HEK293T (cell line): ENCODE data around the gene USP5.

Experiments
- CTCF ChIA-PET: fragments of 350-600 bp; formaldehyde crosslinking; extraction: SDS; loops from one replicate; lab custom pipeline; 2021; ENCODE audit warnings: antibody characterized with exemption, inconsistent platforms; lab: Yijun Ruan, JAX
- POLR2A ChIA-PET: fragments of 350-600 bp; formaldehyde crosslinking; extraction: SDS; loops from one replicate; lab custom pipeline; 2020; ENCODE audit warnings: antibody characterized with exemption, inconsistent platforms; lab: Yijun Ruan, JAX
- DNase-seq: peaks from one replicate; pipeline ENCODE4 v3.0.0; 2012; ENCODE audit warnings: mixed read lengths; ENCODE audit errors: extremely low spot score
- ARNT ChIP-seq: fragments of 450-650 bp; IDR thresholded peaks from 2 replicates; pipeline ENCODE4 v1.6.1; 2017; ENCODE audit warnings: mild to moderate bottlenecking
- BHLHE40 ChIP-seq: fragments of 450-650 bp; IDR thresholded peaks from 2 replicates; pipeline ENCODE4 v1.6.1; 2016; ENCODE audit warnings: mild to moderate bottlenecking, moderate library complexity, borderline replicate concordance
- CTBP1 ChIP-seq: fragments of 450-650 bp; IDR thresholded peaks from 2 replicates; pipeline ENCODE4 v1.6.1; 2016; ENCODE audit warnings: borderline replicate concordance
- ELF4 ChIP-seq: fragments of 450-650 bp; IDR thresholded peaks from 2 replicates; pipeline ENCODE4 v1.6.1; 2017; ENCODE audit warnings: antibody characterized with exemption
- FOXA1 ChIP-seq: fragments of 450-650 bp; IDR thresholded peaks from 2 replicates; pipeline ENCODE4 v1.6.1; 2016; ENCODE audit warnings: mild to moderate bottlenecking
- FOXK2 ChIP-seq: fragments of 450-650 bp; IDR thresholded peaks from 2 replicates; pipeline ENCODE4 v1.6.1; 2016; ENCODE audit warnings: mild to moderate bottlenecking
- FOXM1 ChIP-seq: fragments of 450-650 bp; IDR thresholded peaks from 2 replicates; pipeline ENCODE4 v1.6.1; 2017; ENCODE audit warnings: mild to moderate bottlenecking, borderline replicate concordance
- HDGF ChIP-seq: fragments of 450-650 bp; IDR thresholded peaks from 2 replicates; pipeline ENCODE4 v1.6.1; 2017; ENCODE audit warnings: antibody characterized with exemption, borderline replicate concordance
- L3MBTL2 ChIP-seq: fragments of 450-650 bp; conservative IDR thresholded peaks from 2 replicates; pipeline ENCODE4 v1.6.1; 2016; ENCODE audit warnings: mild to moderate bottlenecking
- LEF1 ChIP-seq: fragments of 450-650 bp; IDR thresholded peaks from 2 replicates; pipeline ENCODE4 v1.6.1; 2017; ENCODE audit warnings: mild to moderate bottlenecking, borderline replicate concordance
- NFRKB ChIP-seq: fragments of 450-650 bp; IDR thresholded peaks from 2 replicates; pipeline ENCODE4 v1.6.1; 2016; ENCODE audit warnings: mild to moderate bottlenecking, moderate library complexity
- SP1 ChIP-seq: fragments of 450-650 bp; IDR thresholded peaks from 2 replicates; pipeline ENCODE4 v1.6.1; 2017
- SUZ12 ChIP-seq: fragments of 450-650 bp; IDR thresholded peaks from 2 replicates; pipeline ENCODE4 v1.6.1; 2016; ENCODE audit warnings: mild to moderate bottlenecking
- TARDBP ChIP-seq: fragments of 450-650 bp; IDR thresholded peaks from 2 replicates; pipeline ENCODE4 v1.6.1; 2016
- ZNF384 ChIP-seq: fragments of 450-650 bp; IDR thresholded peaks from 2 replicates; pipeline ENCODE4 v1.6.1; 2016
- TF ChIP-seq, protein P1 (sequence below): fragments of 450-650 bp; IDR thresholded peaks from 2 replicates; pipeline ENCODE4 v1.6.1; 2016

The USP5 gene

DNA sequence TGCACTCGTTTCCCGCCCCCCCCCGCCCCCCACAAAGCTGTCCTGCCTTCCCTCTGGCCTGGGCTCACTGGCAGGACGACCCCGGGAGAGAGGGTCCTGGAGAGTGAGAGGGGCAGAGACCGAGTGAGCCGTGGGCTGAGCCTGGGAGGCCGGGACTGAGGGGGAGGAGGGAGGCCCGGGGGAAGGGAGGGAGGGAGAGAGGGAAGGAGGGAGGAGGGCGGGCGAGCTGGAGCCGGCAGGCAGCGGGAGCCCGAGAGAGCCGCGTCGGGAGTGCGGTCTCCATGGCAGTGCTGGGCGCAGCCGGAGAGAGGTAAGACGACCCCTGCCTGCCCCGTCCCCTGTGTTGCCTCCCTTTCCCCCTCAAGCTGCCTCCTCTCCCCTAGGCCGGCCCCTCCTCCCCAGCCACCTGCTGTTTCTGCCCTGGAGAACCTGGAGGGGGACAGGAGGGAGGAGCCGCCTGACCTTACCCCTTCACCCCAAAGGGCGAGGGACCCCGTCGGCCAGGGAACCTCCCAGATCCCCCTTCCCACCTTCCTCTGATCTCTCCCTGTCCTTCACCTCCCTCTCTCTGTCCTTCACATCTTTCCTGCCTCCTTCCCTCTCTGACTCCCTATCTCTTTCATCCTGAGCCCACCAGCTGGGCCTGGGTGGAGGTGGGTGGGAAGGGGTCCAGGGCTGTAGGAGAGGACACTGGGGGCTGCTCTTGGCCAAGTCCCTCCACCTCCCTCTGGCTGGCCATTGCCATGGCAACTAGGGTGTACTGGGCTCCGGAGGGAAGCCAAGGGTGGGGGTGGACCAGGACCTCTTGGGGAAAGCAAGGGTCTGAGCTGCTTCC is 30.1 kb upstream of the USP5 start, which contains the start of gene GPR162:
Gene GPR162, plus strand, starts transcription at position 231 of the 835 bp plus-strand sequence. CDS start 2,078 bp downstream, outside the sequence.
- DNase-seq, result peak; percentile 66
- CTCF ChIA-PET, result interaction anchor here (0.6 to 2.1 kb wide), 8 partner anchors 14 to 206 kb away, joined by 3 to 15 read pairs (median 6); partner anchors contain the start of genes COPS7A and MLF2
- TF ChIP-seq FOXA1, result no peak
- no peak for TF ChIP-seq BHLHE40
- TF ChIP-seq LEF1, result no peak
- no peak for TF ChIP-seq SP1
- no peak for TF ChIP-seq TARDBP
- no peak for TF ChIP-seq HDGF
- TF ChIP-seq SUZ12, result no peak
- POLR2A ChIA-PET, result interaction anchor here (0.9 to 5.7 kb wide), 17 partner anchors 8 to 133 kb away, joined by 3 to 73 read pairs (median 3); partner anchors contain the start of genes CD4, CDCA3, COPS7A and LAG3

DNA sequence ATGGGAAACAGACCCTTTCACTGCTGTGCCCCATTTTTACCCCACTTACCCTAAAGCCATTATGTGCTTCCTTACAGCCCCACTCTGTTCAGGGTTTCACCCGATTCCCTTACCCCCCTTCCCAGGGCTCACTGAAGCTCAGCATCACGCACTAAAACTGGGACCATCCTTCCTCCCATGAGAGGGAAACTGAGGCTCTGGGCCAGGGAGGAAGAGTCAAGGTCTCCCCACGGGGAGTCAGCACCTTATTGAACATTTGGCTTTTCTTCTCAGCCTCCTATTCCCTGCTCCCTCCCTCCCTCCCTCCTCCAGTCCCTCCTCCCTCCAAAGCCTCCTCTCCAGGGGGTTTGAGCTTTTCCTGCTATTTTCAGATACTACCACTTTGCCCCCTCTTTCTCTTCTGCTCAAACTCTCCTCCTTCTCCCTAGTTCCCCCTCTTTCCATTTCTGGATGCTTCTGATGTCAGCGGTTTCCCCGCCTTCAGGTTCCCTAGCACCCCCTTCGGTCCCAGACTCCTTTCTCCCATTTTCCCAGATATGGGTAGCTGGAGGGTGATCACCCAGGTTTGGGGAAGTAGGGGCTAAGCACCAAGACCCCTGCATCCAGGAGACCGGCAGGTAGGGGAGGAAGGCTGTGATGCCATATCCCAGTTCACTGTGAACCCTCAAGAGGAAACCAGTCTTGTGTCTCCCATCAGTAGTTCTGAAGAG is 29.4 kb upstream of the USP5 start:
- POLR2A ChIA-PET, result interaction anchor here (0.9 to 5.7 kb wide), 8 partner anchors 15 to 133 kb away, joined by 3 to 73 read pairs (median 7); partner anchors contain the start of genes CD4, MLF2, PTMS and ZNF384
- CTCF ChIA-PET, result interaction anchor here (0.6 to 2.1 kb wide), 7 partner anchors 50 to 265 kb away, joined by 4 to 15 read pairs (median 5); partner anchors contain the start of genes COPS7A and MLF2
- no peak for DNase-seq
- TF ChIP-seq NFRKB (no peak), ARNT (no peak), FOXM1 (no peak), FOXA1 (no peak), BHLHE40 (no peak), SUZ12 (no peak), FOXK2 (no peak), TARDBP (no peak), HDGF (no peak)
- TF ChIP-seq, protein P1, sequence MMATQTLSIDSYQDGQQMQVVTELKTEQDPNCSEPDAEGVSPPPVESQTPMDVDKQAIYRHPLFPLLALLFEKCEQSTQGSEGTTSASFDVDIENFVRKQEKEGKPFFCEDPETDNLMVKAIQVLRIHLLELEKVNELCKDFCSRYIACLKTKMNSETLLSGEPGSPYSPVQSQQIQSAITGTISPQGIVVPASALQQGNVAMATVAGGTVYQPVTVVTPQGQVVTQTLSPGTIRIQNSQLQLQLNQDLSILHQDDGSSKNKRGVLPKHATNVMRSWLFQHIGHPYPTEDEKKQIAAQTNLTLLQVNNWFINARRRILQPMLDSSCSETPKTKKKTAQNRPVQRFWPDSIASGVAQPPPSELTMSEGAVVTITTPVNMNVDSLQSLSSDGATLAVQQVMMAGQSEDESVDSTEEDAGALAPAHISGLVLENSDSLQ, result no peak

- no peak for DNase-seq
- ChIA-PET CTCF (interaction anchor here (0.5 to 2.5 kb wide), 5 partner anchors 40 to 266 kb away, joined by 4 to 28 read pairs (median 5); partner anchors contain the start of gene MLF2), POLR2A (interaction anchor here (1.1 to 5.7 kb wide), 6 partner anchors 31 to 134 kb away, joined by 3 to 73 read pairs (median 8); partner anchors contain the start of genes COPS7A, MLF2, PTMS and ZNF384)
- TF ChIP-seq HDGF, result no peak
- TF ChIP-seq L3MBTL2, result no peak
- TF ChIP-seq ARNT, result no peak
- no peak for TF ChIP-seq FOXK2
- TF ChIP-seq LEF1, result no peak
- no peak for TF ChIP-seq BHLHE40
- no peak for TF ChIP-seq CTBP1
- no peak for TF ChIP-seq SUZ12
- TF ChIP-seq FOXM1, result no peak
- TF ChIP-seq ELF4, result no peak
- TF ChIP-seq SP1, result no peak
- no peak for TF ChIP-seq FOXA1
- TF ChIP-seq TARDBP, result no peak
- TF ChIP-seq NFRKB, result no peak
- TF ChIP-seq, protein P1, result no peak
- no peak for TF ChIP-seq ZNF384
Observed at GRCh38 chr12:6823182-6824084, 28.5 kb upstream of the USP5 start.

- TF ChIP-seq BHLHE40 (no peak), NFRKB (no peak), FOXK2 (no peak), ZNF384 (no peak)
- ChIA-PET POLR2A (interaction anchor here (0.5 to 5.7 kb wide), 8 partner anchors 27 to 211 kb away, joined by 3 to 73 read pairs (median 5); partner anchors contain the start of genes CDCA3, COPS7A, MLF2 and PTMS), CTCF (interaction anchor here (0.5 to 2.5 kb wide), 7 partner anchors 11 to 154 kb away, joined by 3 to 28 read pairs (median 4); partner anchors contain the start of gene MLF2)
- DNase-seq, result no peak
Observed at GRCh38 chr12:6824085-6824775, 27.7 kb upstream of the USP5 start.

- CTCF ChIA-PET, result interaction anchor here (0.5 to 2.5 kb wide), 16 partner anchors 8 to 454 kb away, joined by 3 to 28 read pairs (median 4); partner anchors contain the start of genes CDCA3, MLF2 and PTMS
- TF ChIP-seq, protein P1, result no peak
- TF ChIP-seq SUZ12, result no peak
- TF ChIP-seq ZNF384, result no peak
- no peak for DNase-seq
- POLR2A ChIA-PET, result interaction anchor here (0.5 to 5.7 kb wide), 10 partner anchors 16 to 212 kb away, joined by 3 to 73 read pairs (median 6); partner anchors contain the start of genes CDCA3, COPS7A, GNB3 and MLF2
Observed at GRCh38 chr12:6824901-6825381, 27.0 kb upstream of the USP5 start.
